HG03442 (cell line): ENCODE results near the gene LENG8.
"Not testable (repeated sequence)": the region's sequence is repeated elsewhere in the genome, so short reads cannot be mapped to it uniquely, and the experiment has no call there.

Source experiments
- ATAC-seq: cut with Tn5 transposase; IDR thresholded peaks from one replicate; pipeline ENCODE4 v1.9.1; 2021; ENCODE audit warnings: mild to moderate bottlenecking, moderate library complexity; ENCODE audit not compliant: unreplicated experiment

Gene LENG8

GRCh38 chr19:54478677-54479266 is 29.8 kb downstream of the LENG8 start:
- ATAC-seq: no peak

GRCh38 chr19:54480051-54480450 is 31.1 kb downstream of the LENG8 start:
- no peak for ATAC-seq

- no peak for ATAC-seq
Observed at GRCh38 chr19:54481326-54481930, 32.4 kb downstream of the LENG8 start.

GRCh38 chr19:54482889-54483288 is 33.9 kb downstream of the LENG8 start:
- ATAC-seq: no peak

GRCh38 chr19:54484451-54484850 is 35.5 kb downstream of the LENG8 start:
- ATAC-seq: no peak

- ATAC-seq: no peak
Observed at GRCh38 chr19:54485851-54486250, 36.9 kb downstream of the LENG8 start.

GRCh38 chr19:54489341-54489740 is 40.3 kb downstream of the LENG8 start:
- no peak for ATAC-seq

- no peak for ATAC-seq
Observed at GRCh38 chr19:54489766-54490165, 40.8 kb downstream of the LENG8 start.

GRCh38 chr19:54492568-54492967 is 43.6 kb downstream of the LENG8 start:
- no peak for ATAC-seq

- not testable (repeated sequence) for ATAC-seq
Observed at GRCh38 chr19:54493056-54493455, 44.1 kb downstream of the LENG8 start.

GRCh38 chr19:54493967-54494585 is 45.1 kb downstream of the LENG8 start:
- ATAC-seq: no peak

GRCh38 chr19:54495284-54495683 is 46.3 kb downstream of the LENG8 start:
- ATAC-seq: not testable (repeated sequence)

- not testable (repeated sequence) for ATAC-seq
Observed at GRCh38 chr19:54497747-54498450, 48.9 kb downstream of the LENG8 start.

GRCh38 chr19:54498451-54498772 is 49.4 kb downstream of the LENG8 start:
- not testable (repeated sequence) for ATAC-seq

- ATAC-seq: no peak
Observed at GRCh38 chr19:54502518-54503048, 53.6 kb downstream of the LENG8 start, which contains the start of gene LAIR2. TSS of gene LAIR2 (plus strand) at chr19:54502831. CDS start at chr19:54502919, 88 bp downstream.

- ATAC-seq: not testable (repeated sequence)
Observed at GRCh38 chr19:54505542-54505941, 56.5 kb downstream of the LENG8 start.

- ATAC-seq: no peak
Observed at GRCh38 chr19:54506079-54506478, 57.1 kb downstream of the LENG8 start.

- ATAC-seq: not testable (repeated sequence)
Observed at GRCh38 chr19:54507038-54507717, 58.2 kb downstream of the LENG8 start.

- no peak for ATAC-seq
Observed at GRCh38 chr19:54507824-54508223, 58.8 kb downstream of the LENG8 start.

- ATAC-seq: not testable (repeated sequence)
Observed at GRCh38 chr19:54508487-54508886, 59.5 kb downstream of the LENG8 start.
